IMR-90 (cell line): ENCODE measurements around the gene RPUSD1. TPM values are rescaled to one million over a fixed set of nuclear protein-coding genes. Genes with fewer than 3 reads are reported as not detected.

ENCODE experiments used
- ATAC-seq: fragments of 200-7000 bp; cut with Tn5 transposase; 2 replicates; pipeline ENCODE4 v1.9.1; 2020; ENCODE audit warnings: low read depth, mild to moderate bottlenecking, moderate library complexity
- BruUV-seq: library from RNA; stranded (reverse); fragments of 400-500 nt; replicated peaks from 2 replicates; lab custom pipeline; 2021; lab: Mats Ljungman, UMichigan
- CTCF ChIA-PET: fragments of 300-600 bp; formaldehyde crosslinking; extraction: SDS; loops from one replicate; lab custom pipeline; 2021; ENCODE audit warnings: antibody characterized with exemption; lab: Yijun Ruan, JAX
- POLR2A ChIA-PET: fragments of 300-600 bp; sonication (Branson Sonifier 250); formaldehyde crosslinking; loops from one replicate; lab custom pipeline; 2022; ENCODE audit warnings: antibody characterized with exemption; ENCODE audit not compliant: unreplicated experiment; lab: Charles Lee
- DNase-seq: peaks from one replicate; pipeline ENCODE4 v3.0.0; 2013
- H2AFZ ChIP-seq: replicated peaks from 2 replicates; pipeline ENCODE3; 2013; ENCODE audit warnings: low read length, mild to moderate bottlenecking; ENCODE audit not compliant: poor library complexity
- H2AK5ac ChIP-seq: 2 replicates; pipeline ENCODE4 v1.6.1; 2013; ENCODE audit warnings: low read depth, low read length, inconsistent platforms
- H2AK9ac ChIP-seq: replicated peaks from 2 replicates; pipeline ENCODE3; 2013; ENCODE audit warnings: mild to moderate bottlenecking, low read depth, low read length, moderate library complexity; ENCODE audit not compliant: poor library complexity
- H2BK120ac ChIP-seq: 2 replicates; pipeline ENCODE4 v1.6.1; 2013; ENCODE audit warnings: low read depth, low read length, inconsistent platforms
- H2BK15ac ChIP-seq: 3 replicates; pipeline ENCODE4 v1.6.1; 2013; ENCODE audit warnings: low read depth, low read length, inconsistent platforms
- H2BK20ac ChIP-seq: 2 replicates; pipeline ENCODE4 v1.6.1; 2013; ENCODE audit warnings: low read depth, mild to moderate bottlenecking, inconsistent platforms, low read length, moderate library complexity
- H2BK5ac ChIP-seq: 2 replicates; pipeline ENCODE4 v1.6.1; 2013; ENCODE audit warnings: mild to moderate bottlenecking, low read depth, low read length, inconsistent platforms; ENCODE audit not compliant: poor library complexity, severe bottlenecking
- H3K14ac ChIP-seq: replicated peaks from 2 replicates; pipeline ENCODE4 v1.6.1; 2013; ENCODE audit warnings: low read depth, low read length, inconsistent platforms
- H3K18ac ChIP-seq: 2 replicates; pipeline ENCODE4 v1.6.1; 2013; ENCODE audit warnings: low read depth, low read length, control low read depth
- H3K23ac ChIP-seq: 2 replicates; pipeline ENCODE4 v1.6.1; 2013; ENCODE audit warnings: low read depth, low read length, inconsistent platforms
- H3K27ac ChIP-seq: 2 replicates; pipeline ENCODE4 v1.5.1; 2013; ENCODE audit warnings: mild to moderate bottlenecking, control low read depth, low read length; ENCODE audit not compliant: insufficient read depth
- H3K27me3 ChIP-seq: 2 replicates; pipeline ENCODE4 v1.6.1; 2013; ENCODE audit warnings: low read length; ENCODE audit not compliant: control insufficient read depth, insufficient read depth
- H3K36me3 ChIP-seq: 2 replicates; pipeline ENCODE4 v1.6.1; 2013; ENCODE audit warnings: low read length, mixed read lengths; ENCODE audit not compliant: control insufficient read depth, insufficient read depth
- H3K4ac ChIP-seq: 2 replicates; pipeline ENCODE4 v1.6.1; 2013; ENCODE audit warnings: low read depth, low read length, inconsistent platforms
- H3K4me1 ChIP-seq: 2 replicates; pipeline ENCODE4 v1.6.1; 2013; ENCODE audit warnings: low read length, mixed read lengths; ENCODE audit not compliant: control insufficient read depth, insufficient read depth
- H3K4me2 ChIP-seq: 2 replicates; pipeline ENCODE4 v1.6.1; 2013; ENCODE audit warnings: low read depth, mild to moderate bottlenecking, control low read depth, low read length, moderate library complexity
- H3K4me3 ChIP-seq: 2 replicates; pipeline ENCODE4 v1.5.1; 2013; ENCODE audit warnings: low read depth, mild to moderate bottlenecking, control low read depth, low read length, moderate library complexity; ENCODE audit not compliant: insufficient read depth
- H3K56ac ChIP-seq: 2 replicates; pipeline ENCODE4 v1.6.1; 2013; ENCODE audit warnings: low read length, inconsistent platforms; ENCODE audit not compliant: insufficient read depth; ENCODE audit errors: extremely low read depth
- H3K79me1 ChIP-seq, 2 experiments: 2 replicates each; pipeline ENCODE4 v1.6.1; 2013; ENCODE audit warnings: low read length in 2 of 2, inconsistent platforms in 1 of 2, low read depth in 1 of 2
- H3K9ac ChIP-seq: 2 replicates; pipeline ENCODE4 v1.6.1; 2013; ENCODE audit warnings: low read depth, low read length, control low read depth
- H3K9me1 ChIP-seq: 2 replicates; pipeline ENCODE4 v1.6.1; 2013; ENCODE audit warnings: low read length, inconsistent platforms; ENCODE audit not compliant: insufficient read depth
- H3K9me3 ChIP-seq: 2 replicates; pipeline ENCODE4 v1.6.1; 2013; ENCODE audit warnings: low read length; ENCODE audit not compliant: control insufficient read depth, insufficient read depth
- H4K20me1 ChIP-seq: 2 replicates; pipeline ENCODE4 v1.6.1; 2013; ENCODE audit warnings: low read length, inconsistent platforms; ENCODE audit not compliant: insufficient read depth
- H4K5ac ChIP-seq: 2 replicates; pipeline ENCODE4 v1.6.1; 2013; ENCODE audit warnings: mild to moderate bottlenecking, low read depth, low read length, control low read depth
- H4K8ac ChIP-seq, 2 experiments: 2 replicates each; pipeline ENCODE4 v1.6.1; 2013; ENCODE audit warnings: low read depth in 2 of 2, low read length in 2 of 2, control low read depth in 1 of 2, inconsistent platforms in 1 of 2
- H4K91ac ChIP-seq: 2 replicates; pipeline ENCODE4 v1.6.1; 2013; ENCODE audit warnings: low read depth, low read length, inconsistent platforms; ENCODE audit not compliant: insufficient read depth
- BHLHE40 ChIP-seq: fragments of 150-350 bp; IDR thresholded peaks from 2 replicates; pipeline ENCODE4 v1.6.1; 2016; ENCODE audit warnings: mild to moderate bottlenecking, low read depth, low read length
- RCOR1 ChIP-seq: IDR thresholded peaks from 2 replicates; pipeline ENCODE4 v1.6.1; 2012; ENCODE audit warnings: mild to moderate bottlenecking, low read length, improper control_type of control experiment; ENCODE audit not compliant: insufficient replicate concordance
- RFX5 ChIP-seq: IDR thresholded peaks from 2 replicates; pipeline ENCODE4 v1.8.0; 2012; ENCODE audit warnings: low read depth, mild to moderate bottlenecking, low read length, moderate library complexity
- SMC3 ChIP-seq: fragments of 150-350 bp; IDR thresholded peaks from 2 replicates; pipeline ENCODE4 v1.6.1; 2016; ENCODE audit warnings: low read depth, mild to moderate bottlenecking, antibody characterized with exemption, low read length, moderate library complexity
- WGBS, 2 experiments: methylation state at CpG; one replicate each; pipeline versions ENCODE4 v1.1.5 to v1.1.7; 2013; ENCODE audit warnings: missing lambda C conversion rate in 2 of 2; ENCODE audit not compliant: insufficient read length in 1 of 2; ENCODE audit errors: extremely low coverage in 2 of 2; 5-methylcytosine and 5-hydroxymethylcytosine counted together
- dilution Hi-C: fragments of 300-500 bp; cut with HindIII; formaldehyde crosslinking; loops from one replicate; pipeline ENCODE4 v1.14.3; 2018; ENCODE audit warnings: low sequenced_read_pairs; ENCODE audit not compliant: unreplicated experiment
- in situ Hi-C: fragments of 300-500 bp; cut with MboI; formaldehyde crosslinking; loops from 3 replicates; pipeline ENCODE4 v1.14.3; 2019; ENCODE audit warnings: low sequenced_read_pairs, inconsistent platforms, mixed read lengths
- intact Hi-C: fragments of 100-400 bp; cut with micrococcal nuclease; formaldehyde crosslinking; loops from 2 replicates; pipeline ENCODE4 v1.10.0; 2022
- polyA plus RNA-seq, 3 experiments: library from polyadenylated mRNA; depleted of rRNA; stranded (reverse); fragments of >200 nt; gene quantifications; 2 replicates each; pipeline ENCODE4 v1.2.3, GENCODE V29; 2012; ENCODE audit warnings: low replicate concordance in 1 of 3
- total RNA-seq: library from RNA; depleted of rRNA; stranded (reverse); fragments of >200 nt; gene quantifications from 2 replicates; pipeline ENCODE4 v1.2.3, GENCODE V29; 2012

The RPUSD1 gene
- total and polyA plus RNA-seq, 2 of the 4 experiments (the other 2 are of a cell fraction) = 13.1 to 32.3 TPM

DNA sequence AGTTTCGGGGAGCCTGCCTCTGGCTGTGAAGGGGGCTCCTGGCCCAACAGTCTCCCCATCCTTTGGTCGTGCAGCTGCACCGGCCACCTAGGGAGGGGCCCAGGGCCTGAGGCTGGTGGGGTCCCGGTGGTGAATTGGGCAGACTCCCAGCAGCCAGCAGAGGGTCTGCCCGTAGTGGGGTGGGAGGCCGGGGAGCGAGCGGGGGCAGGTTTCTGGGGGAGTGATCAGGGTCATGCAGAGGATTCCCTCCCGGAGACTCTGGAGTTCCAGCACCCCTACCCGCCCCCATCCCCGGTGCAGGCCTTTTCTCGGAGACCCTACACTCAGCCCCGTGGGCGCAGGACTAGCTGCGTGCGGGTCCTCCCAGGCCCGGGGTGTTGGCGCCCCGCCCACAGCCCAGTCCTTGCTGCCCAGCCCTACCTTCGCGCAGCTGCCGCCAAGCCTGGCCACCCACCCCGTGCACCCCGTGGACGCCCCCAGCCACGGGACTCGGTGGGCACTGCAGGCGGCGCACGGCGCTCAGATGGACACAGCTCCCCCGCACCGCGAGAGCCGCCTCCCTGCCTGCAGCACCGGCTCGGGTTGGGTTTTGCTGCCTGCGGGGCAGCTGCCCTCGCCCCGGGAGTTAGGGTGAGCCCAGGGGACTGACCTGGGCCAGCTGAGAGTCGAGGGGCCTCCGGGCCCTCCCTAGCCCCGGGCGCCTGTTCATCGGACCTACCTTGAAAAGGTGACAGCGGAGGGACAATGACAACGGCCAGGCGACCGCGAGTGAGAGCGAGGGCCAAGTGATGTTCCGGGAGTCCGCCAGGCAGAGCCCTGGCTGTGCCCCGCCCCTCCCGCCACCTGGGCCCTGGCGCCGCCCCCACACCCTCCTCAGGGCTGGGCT, 12.0 kb upstream of the RPUSD1 start, which contains the start of gene GNG13:
Gene GNG13, minus strand, starts transcription at position 787 of the 886 bp plus-strand sequence. CDS start 1,657 bp downstream, outside the sequence.
- POLR2A ChIA-PET = no interaction called here
- H2AFZ ChIP-seq = peak within 1 kb of the TSS; percentile 67
- no peak within 1 kb of the TSS for H3K18ac ChIP-seq
- 0% methylated on average over 5 of the region's 57 CpGs; no CpG with 5 or more reads in 1 of the 2 experiments for WGBS, 2 experiments
- in situ Hi-C loops (loop anchor here (25.0 kb wide), 1 partner anchor 412 kb away; no protein-coding TSS in a partner anchor), dilution Hi-C loops (no loop called here), intact Hi-C loops (no loop called here)
- no peaks in the 10 kb centered on the region for H4K20me1 ChIP-seq
- no peak within 1 kb of the TSS for H2BK120ac ChIP-seq
- H2BK5ac ChIP-seq = no peak within 1 kb of the TSS
- no peak within 1 kb of the TSS for H4K8ac ChIP-seq
- peaks cover 20% of the 10 kb centered on the region for H3K27me3 ChIP-seq
- H4K91ac ChIP-seq = no peak within 1 kb of the TSS
- H4K5ac ChIP-seq = no peak within 1 kb of the TSS
- DNase-seq = no peak
- H3K14ac ChIP-seq = no peak within 1 kb of the TSS
- no peak within 1 kb of the TSS; the same call in 1 of the 2 replicates for H3K4me2 ChIP-seq
- no peak within 1 kb of the TSS for H2AK5ac ChIP-seq
- TF ChIP-seq BHLHE40 (no peak), RCOR1 (no peak), SMC3 (no peak), RFX5 (no peak)
- H3K9me1 ChIP-seq = no peaks in the 10 kb centered on the region
- no peak within 1 kb of the TSS for H3K23ac ChIP-seq
- H3K4me3 ChIP-seq = no peak within 1 kb of the TSS
- no peak within 1 kb of the TSS for H3K4ac ChIP-seq
- BruUV-seq = no TSS peak
- H3K36me3 ChIP-seq = peaks cover 1% of the 10 kb centered on the region; the same call in 1 of the 2 replicates
- H2BK20ac ChIP-seq = no peak within 1 kb of the TSS
- H3K79me1 ChIP-seq = no peaks in the 10 kb centered on the region
- CTCF ChIA-PET = no interaction called here
- no peak within 1 kb of the TSS; the same call in 1 of the 2 replicates for H3K56ac ChIP-seq
- H3K9me3 ChIP-seq = no peaks in the 10 kb centered on the region
- H3K27ac ChIP-seq = no peak within 1 kb of the TSS
- peak; percentile 36 for ATAC-seq
- no peak within 1 kb of the TSS for H3K9ac ChIP-seq
- H3K4me1 ChIP-seq = no peaks in the 10 kb centered on the region
- H2BK15ac ChIP-seq = no peak within 1 kb of the TSS
- no peak within 1 kb of the TSS for H2AK9ac ChIP-seq
